ENCODE measurements around the gene COL1A2. TPM values are rescaled to one million over a fixed set of nuclear protein-coding genes. Genes with fewer than 3 reads are reported as not detected.

Gene COL1A2
- total and polyA plus RNA-seq, 8 donors = 10.9 to 467 (median 17.7) TPM

DNA sequence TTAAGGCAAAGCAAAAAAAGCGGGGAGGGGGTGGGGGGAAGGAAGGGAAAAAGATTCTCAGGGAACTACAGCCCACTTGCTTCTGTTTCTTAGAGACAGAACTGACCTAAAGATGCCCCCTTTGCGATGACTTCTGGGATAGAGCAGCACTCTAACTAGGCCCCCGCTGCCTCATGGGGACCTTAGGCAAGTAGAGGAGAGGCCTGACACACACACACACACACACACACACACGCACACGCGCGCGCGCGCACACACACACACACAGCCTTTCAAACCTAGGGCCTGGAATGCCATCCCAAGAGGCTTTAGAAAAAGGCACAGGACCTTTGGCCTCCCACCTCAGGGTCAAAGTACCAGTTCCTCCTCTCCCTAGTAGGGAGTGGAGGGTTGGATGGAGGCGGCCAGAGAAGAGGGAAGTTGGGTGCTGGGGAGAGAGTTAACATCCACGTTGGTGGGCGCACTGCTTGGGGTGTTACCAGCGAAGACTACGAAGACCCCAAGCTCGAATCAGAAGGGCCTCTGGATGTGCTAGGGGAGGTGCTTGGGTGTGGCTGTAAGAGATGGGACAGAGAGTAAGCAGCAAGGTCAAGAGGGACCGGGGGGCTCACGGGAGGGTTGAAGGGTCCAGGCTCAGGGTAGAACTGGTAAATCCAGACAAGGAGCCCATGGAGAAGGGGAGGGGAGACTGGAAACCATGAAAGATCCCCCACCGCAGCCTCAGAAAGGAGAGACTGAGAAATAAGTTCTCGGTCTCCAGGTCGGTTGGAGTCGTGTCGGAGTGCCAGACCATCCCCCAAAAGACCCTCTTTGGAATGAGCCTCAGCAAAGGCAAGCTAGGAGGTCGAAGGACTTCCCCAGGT lies 1.2 kb upstream of the COL1A2 start:
- DNase-seq (no peak), ATAC-seq (no peak), FAIRE-seq (no peak)
- WGBS, 2 donors = 71 to 72% methylated on average over 24 of the region's 24 CpGs
- peaks cover 0 to 5% (median 0%) of the 10 kb centered on the region in 4 donors for H3K27me3 ChIP-seq
- peak overlapping the region in 2 of 4 donors; percentile 13 to 22 for H3K27ac ChIP-seq
- intact Hi-C loops (cut with DNase I) = loop anchor here in 2 of 3 donors (5.0 to 10.0 kb wide), 2 partner anchors 101 to 109 kb away; no protein-coding TSS in a partner anchor
- H3K4me3 ChIP-seq = peak overlapping the region in 1 of 4 donors; percentile 22
- TF ChIP-seq, protein P1, sequence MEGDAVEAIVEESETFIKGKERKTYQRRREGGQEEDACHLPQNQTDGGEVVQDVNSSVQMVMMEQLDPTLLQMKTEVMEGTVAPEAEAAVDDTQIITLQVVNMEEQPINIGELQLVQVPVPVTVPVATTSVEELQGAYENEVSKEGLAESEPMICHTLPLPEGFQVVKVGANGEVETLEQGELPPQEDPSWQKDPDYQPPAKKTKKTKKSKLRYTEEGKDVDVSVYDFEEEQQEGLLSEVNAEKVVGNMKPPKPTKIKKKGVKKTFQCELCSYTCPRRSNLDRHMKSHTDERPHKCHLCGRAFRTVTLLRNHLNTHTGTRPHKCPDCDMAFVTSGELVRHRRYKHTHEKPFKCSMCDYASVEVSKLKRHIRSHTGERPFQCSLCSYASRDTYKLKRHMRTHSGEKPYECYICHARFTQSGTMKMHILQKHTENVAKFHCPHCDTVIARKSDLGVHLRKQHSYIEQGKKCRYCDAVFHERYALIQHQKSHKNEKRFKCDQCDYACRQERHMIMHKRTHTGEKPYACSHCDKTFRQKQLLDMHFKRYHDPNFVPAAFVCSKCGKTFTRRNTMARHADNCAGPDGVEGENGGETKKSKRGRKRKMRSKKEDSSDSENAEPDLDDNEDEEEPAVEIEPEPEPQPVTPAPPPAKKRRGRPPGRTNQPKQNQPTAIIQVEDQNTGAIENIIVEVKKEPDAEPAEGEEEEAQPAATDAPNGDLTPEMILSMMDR (IDR thresholded peaks at IDR 0.05) = no peak
- no peaks in the 10 kb centered on the region for H3K36me3 ChIP-seq
- H3K4me1 ChIP-seq = no peaks in the 10 kb centered on the region
- H3K9me3 ChIP-seq = no peaks in the 10 kb centered on the region

DNA sequence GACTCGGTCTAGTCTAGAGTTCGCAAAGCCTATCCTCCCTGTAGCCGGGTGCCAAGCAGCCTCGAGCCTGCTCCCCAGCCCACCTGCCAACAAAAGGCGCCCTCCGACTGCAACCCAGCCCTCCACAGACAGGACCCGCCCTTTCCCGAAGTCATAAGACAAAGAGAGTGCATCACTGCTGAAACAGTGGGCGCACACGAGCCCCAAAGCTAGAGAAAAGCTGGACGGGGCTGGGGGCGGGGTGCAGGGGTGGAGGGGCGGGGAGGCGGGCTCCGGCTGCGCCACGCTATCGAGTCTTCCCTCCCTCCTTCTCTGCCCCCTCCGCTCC lies 622 bp upstream of the COL1A2 start:
- WGBS, 2 donors = 33 to 41% methylated on average over 19 of the region's 19 CpGs
- no peaks in the 10 kb centered on the region for H3K4me1 ChIP-seq
- FAIRE-seq (no peak), DNase-seq (peak in 1 of 6 donors; percentile 38), ATAC-seq (peak in 1 of 4 donors; percentile 8)
- intact Hi-C loops (cut with DNase I) = loop anchor here in 2 of 3 donors (5.0 to 10.0 kb wide), 2 partner anchors 102 to 109 kb away; no protein-coding TSS in a partner anchor
- peak overlapping the region in 2 of 4 donors; percentile 12 to 22 for H3K4me3 ChIP-seq
- TF ChIP-seq, protein P1 (IDR thresholded peaks at IDR 0.05) = no peak
- no peaks in the 10 kb centered on the region for H3K36me3 ChIP-seq
- no peaks in the 10 kb centered on the region for H3K9me3 ChIP-seq
- H3K27me3 ChIP-seq = peaks cover 0 to 5% (median 0%) of the 10 kb centered on the region in 4 donors
- H3K27ac ChIP-seq = peak overlapping the region in 2 of 4 donors; percentile 13 to 22

DNA sequence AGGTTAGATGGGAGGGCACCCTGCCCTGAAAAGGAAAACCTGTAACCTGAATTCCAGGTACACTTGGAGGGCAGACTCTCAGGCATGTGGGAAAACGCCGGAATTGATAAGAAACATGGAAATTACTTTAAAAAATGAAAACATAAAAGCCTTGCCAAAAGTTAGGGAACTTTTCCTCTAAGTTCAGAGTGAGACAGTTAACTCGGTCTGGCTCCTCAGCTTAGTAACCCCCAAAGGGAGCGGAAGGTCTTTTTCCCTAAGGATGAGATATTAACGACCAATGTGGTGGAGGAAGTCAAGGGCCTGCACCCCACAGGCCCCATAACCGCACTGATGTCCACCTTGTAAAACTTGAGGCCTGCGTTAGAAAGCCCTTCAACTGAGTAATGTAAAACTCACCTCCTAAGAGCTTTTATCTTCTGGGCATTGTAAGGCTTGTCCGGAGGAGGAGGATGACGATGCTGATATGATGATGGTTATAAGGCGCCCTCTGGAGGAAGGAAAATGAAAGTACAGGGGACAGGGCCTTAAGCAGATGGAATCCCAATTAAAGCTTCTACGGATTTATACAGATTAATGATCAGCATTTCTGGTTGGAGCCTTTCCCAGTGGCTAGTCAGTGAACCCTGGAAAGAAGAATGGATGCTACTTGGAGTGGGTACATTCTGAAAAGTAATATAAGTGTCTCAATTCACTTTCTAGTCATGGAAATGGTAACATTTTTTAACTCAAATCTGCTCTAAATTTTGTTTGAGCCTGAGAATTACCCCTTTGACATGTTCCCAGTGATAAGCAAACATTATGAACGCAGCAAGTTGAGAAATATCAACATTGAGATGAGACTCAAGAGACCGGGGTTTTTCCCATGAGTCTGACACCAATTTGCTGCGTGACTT lies 694 bp downstream of the COL1A2 start:
- peak; percentile 79 for FAIRE-seq
- peak overlapping the region in 2 of 4 donors; percentile 12 to 22 for H3K4me3 ChIP-seq
- intact Hi-C loops (cut with DNase I) = loop anchor here in 1 of 3 donors (10.0 kb wide), 1 partner anchor 111 kb away; no protein-coding TSS in a partner anchor
- H3K36me3 ChIP-seq = no peaks in the 10 kb centered on the region
- H3K9me3 ChIP-seq = no peaks in the 10 kb centered on the region
- TF ChIP-seq, protein P1 (IDR thresholded peaks at IDR 0.05) = peak; percentile 42 to 65 (median 58)
- 28 to 31% methylated on average over 14 of the region's 14 CpGs for WGBS, 2 donors
- DNase-seq = peak in 3 of 6 donors; percentile 30 to 61 (median 34)
- no peaks in the 10 kb centered on the region for H3K4me1 ChIP-seq
- peak overlapping the region in 3 of 4 donors; percentile 4 to 37 (median 27) for H3K27ac ChIP-seq
- ATAC-seq = peak; percentile 90 to 93 (median 91)
- peaks cover 0 to 5% (median 0%) of the 10 kb centered on the region in 4 donors for H3K27me3 ChIP-seq

DNA sequence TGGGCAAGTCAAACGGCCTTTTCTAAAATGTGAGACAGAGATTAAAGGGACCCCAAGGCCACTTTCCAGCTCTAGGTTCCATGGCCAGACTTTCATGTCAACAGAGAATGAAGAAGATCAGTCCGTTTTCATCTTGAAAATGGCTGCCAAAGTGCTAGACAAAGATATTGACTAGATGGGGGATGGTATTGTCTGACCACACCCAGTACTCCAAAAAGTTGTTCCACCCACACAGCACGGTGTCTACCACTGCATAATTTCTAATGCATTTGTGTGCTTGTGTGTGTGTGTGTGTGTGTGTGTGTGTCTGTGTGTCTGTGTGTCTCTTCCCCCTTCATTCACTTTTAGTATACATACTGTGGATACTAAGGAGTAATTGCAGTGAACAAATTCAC lies 1.3 kb downstream of the COL1A2 start:
- ATAC-seq (peak in 2 of 4 donors; percentile 21 to 25), FAIRE-seq (no peak), DNase-seq (no peak)
- Histone ChIP-seq H3K4me3 (peak overlapping the region in 1 of 4 donors; percentile 22), H3K36me3 (no peaks in the 10 kb centered on the region), H3K4me1 (no peaks in the 10 kb centered on the region), H3K27ac (peak overlapping the region in 2 of 4 donors; percentile 4 to 37), H3K27me3 (peaks cover 0 to 5% (median 0%) of the 10 kb centered on the region in 4 donors), H3K9me3 (no peaks in the 10 kb centered on the region)
- intact Hi-C loops (cut with DNase I) = loop anchor here in 1 of 3 donors (10.0 kb wide), 1 partner anchor 111 kb away; no protein-coding TSS in a partner anchor
- TF ChIP-seq, protein P1 (IDR thresholded peaks at IDR 0.05) = no peak
- WGBS, 2 donors = 46 to 49% methylated on average over 3 of the region's 3 CpGs

Measured in pancreas (tissue), 10 donors.